ENCODE results near the gene PLEKHA6.

The PLEKHA6 gene

GRCh38 chr1:204262506-204263253 lies 97.0 kb downstream of the PLEKHA6 start:
- no peak for DNase-seq (ENCODE audit: low read depth in 3 of 3, low spot score in 1 of 3)

- no peak for DNase-seq (ENCODE audit: low read depth in 3 of 3, low spot score in 1 of 3)
Measured at GRCh38 chr1:204261746-204262505, 97.8 kb downstream of the PLEKHA6 start.

- DNase-seq (ENCODE audit: low read depth in 3 of 3, low spot score in 1 of 3): no peak
Measured at GRCh38 chr1:204261266-204261665, 98.5 kb downstream of the PLEKHA6 start.

- no peak for DNase-seq (ENCODE audit: low read depth in 3 of 3, low spot score in 1 of 3)
Measured at GRCh38 chr1:204260601-204261197, 99.0 kb downstream of the PLEKHA6 start.

GRCh38 chr1:204259782-204260181 lies 99.9 kb downstream of the PLEKHA6 start:
- no peak for DNase-seq (ENCODE audit: low read depth in 3 of 3, low spot score in 1 of 3)

- no peak for DNase-seq (ENCODE audit: low read depth in 3 of 3, low spot score in 1 of 3)
Measured at GRCh38 chr1:204259196-204259595, 100.5 kb downstream of the PLEKHA6 start.

- peak in 1 of 3 donors; percentile 7 for DNase-seq (ENCODE audit: low read depth in 3 of 3, low spot score in 1 of 3)
Measured at GRCh38 chr1:204258213-204259115, 101.3 kb downstream of the PLEKHA6 start.

GRCh38 chr1:204257446-204257845 lies 102.3 kb downstream of the PLEKHA6 start:
- no peak for DNase-seq (ENCODE audit: low read depth in 3 of 3, low spot score in 1 of 3)

- DNase-seq (ENCODE audit: low read depth in 3 of 3, low spot score in 1 of 3): no peak
Measured at GRCh38 chr1:204256531-204256930, 103.2 kb downstream of the PLEKHA6 start.

- no peak for DNase-seq (ENCODE audit: low read depth in 3 of 3, low spot score in 1 of 3)
Measured at GRCh38 chr1:204255966-204256365, 103.8 kb downstream of the PLEKHA6 start.

- no peak for DNase-seq (ENCODE audit: low read depth in 3 of 3, low spot score in 1 of 3)
Measured at GRCh38 chr1:204255225-204255624, 104.5 kb downstream of the PLEKHA6 start.

- DNase-seq (ENCODE audit: low read depth in 3 of 3, low spot score in 1 of 3): no peak
Measured at GRCh38 chr1:204254031-204254661, 105.6 kb downstream of the PLEKHA6 start.

- DNase-seq (ENCODE audit: low read depth in 3 of 3, low spot score in 1 of 3): no peak
Measured at GRCh38 chr1:204251926-204252689, 107.6 kb downstream of the PLEKHA6 start.

GRCh38 chr1:204251286-204251685 lies 108.4 kb downstream of the PLEKHA6 start:
- no peak for DNase-seq (ENCODE audit: low read depth in 3 of 3, low spot score in 1 of 3)

GRCh38 chr1:204250428-204251030 lies 109.2 kb downstream of the PLEKHA6 start:
- no peak for DNase-seq (ENCODE audit: low read depth in 3 of 3, low spot score in 1 of 3)

GRCh38 chr1:204249736-204250427 lies 109.8 kb downstream of the PLEKHA6 start:
- no peak for DNase-seq (ENCODE audit: low read depth in 3 of 3, low spot score in 1 of 3)

- DNase-seq (ENCODE audit: low read depth in 3 of 3, low spot score in 1 of 3): no peak
Measured at GRCh38 chr1:204248954-204249353, 110.8 kb downstream of the PLEKHA6 start.

- no peak for DNase-seq (ENCODE audit: low read depth in 3 of 3, low spot score in 1 of 3)
Measured at GRCh38 chr1:204246876-204247275, 112.9 kb downstream of the PLEKHA6 start.

GRCh38 chr1:204242920-204243319 lies 116.8 kb downstream of the PLEKHA6 start:
- DNase-seq (ENCODE audit: low read depth in 3 of 3, low spot score in 1 of 3): no peak

Data from stimulated activated CD4-positive, alpha-beta T cell treated with anti-CD3 and anti-CD28 coated beads, TNF-alpha, amount 100 ng/mL, for 1 hour (primary cell).